HepG2 (cell line): ENCODE measurements around the gene PDE4D. TPM values are rescaled to one million over a fixed set of nuclear protein-coding genes. Genes with fewer than 3 reads are reported as not detected.

Experiments used
- ATAC-seq: fragments of 200-7000 bp; cut with Tn5 transposase; 3 replicates; pipeline ENCODE4 v1.9.1; 2020; ENCODE audit warnings: mild to moderate bottlenecking, moderate library complexity
- BruUV-seq: library from RNA; stranded (reverse); fragments of 400-500 nt; replicated peaks from 2 replicates; lab custom pipeline; 2021; lab: Mats Ljungman, UMichigan
- CTCF ChIA-PET: fragments of 300-600 bp; formaldehyde crosslinking; extraction: SDS; loops from one replicate; lab custom pipeline; 2021; ENCODE audit warnings: low total read pairs, inconsistent platforms, low intra/inter-chr PET ratio; lab: Yijun Ruan, JAX
- POLR2A ChIA-PET: fragments of 350-600 bp; sonication (Branson Sonifier 250); formaldehyde crosslinking; loops from one replicate; lab custom pipeline; 2020; ENCODE audit warnings: antibody characterized with exemption, inconsistent platforms; lab: Yijun Ruan, JAX
- DNase-seq: peaks from one replicate; pipeline ENCODE4 v3.0.0-alpha.2; 2015; ENCODE audit warnings: low spot score
- FAIRE-seq: peaks from 3 replicates; lab custom pipeline; 2011; peaks lifted over from hg19 to GRCh38; lab: Jason Lieb, UNC
- H2AFZ ChIP-seq: one replicate; pipeline ENCODE4 v1.6.1; 2011; ENCODE audit warnings: low read length, inconsistent platforms
- H3K27ac ChIP-seq: fragments of 300-600 bp; 3 replicates; pipeline ENCODE4 v1.8.0; 2011; ENCODE audit warnings: mixed run types, mild to moderate bottlenecking, mixed read lengths, low read length, inconsistent platforms; ENCODE audit not compliant: insufficient read depth; ENCODE audit errors: extremely low read length
- H3K27me3 ChIP-seq, 2 experiments: fragments of 200-600 bp in 1 of 2; 2 replicates in 1 of 2; 3 replicates in 1 of 2; pipeline versions ENCODE4 v1.6.0 to v1.8.0; 2011; ENCODE audit warnings: low read length in 2 of 2, mild to moderate bottlenecking in 2 of 2, moderate library complexity in 2 of 2, inconsistent platforms in 1 of 2; ENCODE audit not compliant: insufficient read depth in 2 of 2, control insufficient read depth in 1 of 2
- H3K36me3 ChIP-seq, 2 experiments: fragments of 200-600 bp in 1 of 2; replicated peaks in 1 of 2; 2 replicates in 1 of 2; 3 replicates in 1 of 2; pipeline versions ENCODE4 v1.5.1 to v1.8.0; 2011; ENCODE audit warnings: low read length in 2 of 2, inconsistent platforms in 1 of 2; ENCODE audit not compliant: insufficient read depth in 2 of 2, control insufficient read depth in 1 of 2
- H3K4me1 ChIP-seq: 2 replicates; pipeline ENCODE4 v1.5.1; 2012; ENCODE audit warnings: low read length, inconsistent platforms; ENCODE audit not compliant: insufficient read depth
- H3K4me2 ChIP-seq: 2 replicates; pipeline ENCODE4 v1.6.0; 2011; ENCODE audit warnings: low read depth, low read length, inconsistent platforms
- H3K4me3 ChIP-seq, 3 experiments: fragments of 200-600 bp in 1 of 3; sonication (generic), shearing (Covaris generic) in 1 of 3; replicated peaks in 1 of 3; 2 replicates each; pipeline ENCODE4 v1.5.1; 2011 to 2016; ENCODE audit warnings: low read length in 3 of 3, inconsistent platforms in 2 of 3, low read depth in 2 of 3, mild to moderate bottlenecking in 2 of 3, control low read depth in 1 of 3, mixed read lengths in 1 of 3; ENCODE audit not compliant: insufficient read depth in 1 of 3
- H3K79me2 ChIP-seq: one replicate; pipeline ENCODE4 v1.6.1; 2011; ENCODE audit warnings: low read length, inconsistent platforms; ENCODE audit not compliant: insufficient read depth
- H3K9ac ChIP-seq: 2 replicates; pipeline ENCODE4 v1.6.0; 2011; ENCODE audit warnings: mild to moderate bottlenecking, low read depth, low read length, inconsistent platforms; ENCODE audit not compliant: insufficient read depth
- H3K9me3 ChIP-seq: 2 replicates; pipeline ENCODE4 v1.5.1; 2012; ENCODE audit warnings: mild to moderate bottlenecking, low read length
- H4K20me1 ChIP-seq: 2 replicates; pipeline ENCODE4 v1.6.0; 2011; ENCODE audit warnings: inconsistent platforms, mild to moderate bottlenecking, low read length, moderate library complexity; ENCODE audit not compliant: insufficient read depth
- CCAR2 ChIP-seq: fragments of 200-400 bp; formaldehyde crosslinking; optimal IDR thresholded peaks from 2 replicates; pipeline ENCODE3; 2018; ENCODE audit warnings: low read depth, mild to moderate bottlenecking, low read length, moderate library complexity
- DPF2 ChIP-seq: sonication (generic); formaldehyde crosslinking; IDR thresholded peaks from 2 replicates; pipeline ENCODE4 v1.4.0; 2020; ENCODE audit warnings: mild to moderate bottlenecking, low read depth, missing genetic modification reagents, borderline replicate concordance
- HMGXB4 ChIP-seq, 2 experiments: sonication (generic) in 1 of 2; formaldehyde crosslinking in 1 of 2; IDR thresholded peaks; 2 replicates each; pipeline versions ENCODE4 v1.4.0 to v1.6.1; 2018 to 2020; ENCODE audit warnings: missing genetic modification reagents in 2 of 2, borderline replicate concordance in 1 of 2, low read depth in 1 of 2, mild to moderate bottlenecking in 1 of 2, missing biosample characterization in 1 of 2
- HNRNPUL1 ChIP-seq: fragments of 200-400 bp; formaldehyde crosslinking; IDR thresholded peaks from 2 replicates; pipeline ENCODE4 v1.6.1; 2017; ENCODE audit warnings: low read depth, mild to moderate bottlenecking, low read length, moderate library complexity
- HOXA7 ChIP-seq: sonication (generic); formaldehyde crosslinking; IDR thresholded peaks from 2 replicates; pipeline ENCODE4 v1.8.1; 2022; ENCODE audit warnings: mild to moderate bottlenecking, missing genetic modification reagents, moderate library complexity
- MAFF ChIP-seq: IDR thresholded peaks from 2 replicates; pipeline ENCODE4 v1.6.1; 2011; ENCODE audit warnings: low read depth, low read length, improper control_type of control experiment
- MEIS1 ChIP-seq: sonication (generic); formaldehyde crosslinking; IDR thresholded peaks from 2 replicates; pipeline ENCODE4 v1.9.0; 2021; ENCODE audit warnings: mild to moderate bottlenecking, missing genetic modification reagents, moderate library complexity, borderline replicate concordance
- NFAT5 ChIP-seq: sonication (generic); formaldehyde crosslinking; IDR thresholded peaks from 2 replicates; pipeline ENCODE4 v1.4.0; 2020; ENCODE audit warnings: missing genetic modification reagents
- ZBTB20 ChIP-seq: sonication (generic); formaldehyde crosslinking; IDR thresholded peaks from 2 replicates; pipeline ENCODE4 v1.8.1; 2023; ENCODE audit warnings: missing genetic modification reagents, low read depth, mild to moderate bottlenecking, borderline replicate concordance
- ZNF333 ChIP-seq: sonication (generic); formaldehyde crosslinking; IDR thresholded peaks from 2 replicates; pipeline ENCODE4 v1.4.0; 2020; ENCODE audit warnings: mild to moderate bottlenecking, missing genetic modification reagents, borderline replicate concordance
- ZNF382 ChIP-seq: sonication (generic); formaldehyde crosslinking; IDR thresholded peaks from 2 replicates; pipeline ENCODE4 v1.5.0; 2020; ENCODE audit warnings: missing genetic modification reagents, mild to moderate bottlenecking, borderline replicate concordance
- ZNF496 ChIP-seq: sonication (generic); formaldehyde crosslinking; IDR thresholded peaks from 2 replicates; pipeline ENCODE4 v1.8.1; 2023; ENCODE audit warnings: mild to moderate bottlenecking, moderate library complexity, missing genetic modification reagents; ENCODE audit not compliant: insufficient replicate concordance
- ZSCAN22 ChIP-seq: sonication (generic); formaldehyde crosslinking; IDR thresholded peaks from 2 replicates; pipeline ENCODE4 v1.4.0; 2020; ENCODE audit warnings: mild to moderate bottlenecking, missing genetic modification reagents
- in situ Hi-C: cut with HindIII; loops from 2 replicates; pipeline ENCODE4 v1.10.0; 2017; ENCODE audit warnings: low pct_unique_long_range_greater_than_20kb; ENCODE audit not compliant: extremely low pct_ligation_motif_present
- intact Hi-C: fragments of 100-400 bp; cut with micrococcal nuclease; formaldehyde crosslinking; loops from one replicate; pipeline ENCODE4 v1.10.0; 2022; ENCODE audit not compliant: unreplicated experiment
- polyA plus RNA-seq, 8 experiments: library from polyadenylated mRNA; depleted of rRNA in 3 of 8; stranded (reverse) in 7 of 8; unstranded in 1 of 8; fragments of >200 nt; fragmentation: Illumina TruSeq in 4 of 8; extraction: Trizol in 4 of 8; gene quantifications; 2 replicates each; pipeline versions ENCODE4 v1.2.1 to v1.2.3, GENCODE V29; 2011 to 2016; ENCODE audit warnings: low read depth in 4 of 8, missing spikeins in 1 of 8, mixed read lengths in 1 of 8; ENCODE audit not compliant: insufficient read depth in 1 of 8
- total RNA-seq, 5 experiments: library from RNA; depleted of rRNA; stranded (reverse); fragments of >200 nt; fragmentation: Illumina TruSeq; extraction: Trizol; gene quantifications; 2 replicates each; pipeline ENCODE4 v1.2.3, GENCODE V29; 2016; ENCODE audit warnings: low read depth in 1 of 5
- TF ChIP-seq, protein P1 (sequence below): sonication (generic); formaldehyde crosslinking; IDR thresholded peaks from 2 replicates; pipeline ENCODE4 v1.4.0; 2020; ENCODE audit warnings: mild to moderate bottlenecking, missing genetic modification reagents
- TF ChIP-seq, protein P2 (sequence below): fragments of 450-650 bp; IDR thresholded peaks from 2 replicates; pipeline ENCODE4 v1.6.1; 2016

The PDE4D gene
- total and polyA plus RNA-seq, 2 of the 13 experiments (the other 11 are each of a cell fraction or from before 2014, with no cell fraction given) = 7.0 to 12.2 TPM

DNA sequence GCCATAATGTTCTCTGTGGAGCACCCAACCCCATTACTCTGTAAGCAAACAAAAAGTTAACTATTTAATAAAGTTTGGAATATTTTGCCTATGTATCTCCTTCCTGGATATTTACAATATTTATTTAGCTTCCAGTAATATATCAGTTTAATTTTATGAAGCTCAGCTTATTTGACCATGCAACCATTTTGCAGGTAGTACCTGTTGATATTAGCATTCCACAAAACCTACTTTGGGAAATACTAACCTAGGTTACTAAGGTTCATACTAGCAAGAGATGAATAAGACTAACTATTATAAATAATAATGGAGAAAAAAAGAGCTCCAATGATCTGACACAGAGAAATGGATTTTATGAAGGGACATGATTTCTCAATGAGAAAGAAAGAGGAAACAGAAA is 506.4 kb downstream of the PDE4D start:
- CTCF ChIA-PET = no interaction called here
- FAIRE-seq (no peak), ATAC-seq (no peak), DNase-seq (no peak)
- no peaks in the 10 kb centered on the region for H3K79me2 ChIP-seq
- H3K4me3 ChIP-seq = no peak overlapping the region
- H3K9me3 ChIP-seq = no peaks in the 10 kb centered on the region
- no peak overlapping the region for H3K4me2 ChIP-seq
- H2AFZ ChIP-seq = no peak overlapping the region
- H3K4me1 ChIP-seq = no peaks in the 10 kb centered on the region
- H3K27me3 ChIP-seq = no peaks in the 10 kb centered on the region
- 0 out of 2 replicates have a peak, but pooled peaks cover 2% of the 10 kb centered on the region for H4K20me1 ChIP-seq
- H3K36me3 ChIP-seq = no peaks in the 10 kb centered on the region
- in situ Hi-C loops (loop anchor here (25.0 kb wide), 5 partner anchors 275 to 1275 kb away; no protein-coding TSS in a partner anchor), intact Hi-C loops (loop anchor here (5.0 to 10.0 kb wide), 3 partner anchors 110 to 998 kb away; no protein-coding TSS in a partner anchor)
- BruUV-seq = no TSS peak
- no peak overlapping the region for H3K9ac ChIP-seq
- POLR2A ChIA-PET = no interaction called here
- H3K27ac ChIP-seq = no peak overlapping the region
- TF ChIP-seq HMGXB4 (CRISPR knock-in tag; IDR thresholded peaks at IDR 0.05; ENCODE audit: borderline replicate concordance in 1 of 2, low read depth in 1 of 2) (no peak), MEIS1 (CRISPR knock-in tag) (no peak), ZBTB20 (CRISPR knock-in tag) (no peak), CCAR2 (no peak), ZNF382 (CRISPR knock-in tag) (no peak), HOXA7 (CRISPR knock-in tag) (no peak), ZNF496 (CRISPR knock-in tag) (no peak), DPF2 (CRISPR knock-in tag) (no peak), NFAT5 (CRISPR knock-in tag) (no peak), ZSCAN22 (CRISPR knock-in tag) (no peak), MAFF (no peak), HNRNPUL1 (no peak), ZNF333 (CRISPR knock-in tag) (no peak)
- TF ChIP-seq, protein P1, sequence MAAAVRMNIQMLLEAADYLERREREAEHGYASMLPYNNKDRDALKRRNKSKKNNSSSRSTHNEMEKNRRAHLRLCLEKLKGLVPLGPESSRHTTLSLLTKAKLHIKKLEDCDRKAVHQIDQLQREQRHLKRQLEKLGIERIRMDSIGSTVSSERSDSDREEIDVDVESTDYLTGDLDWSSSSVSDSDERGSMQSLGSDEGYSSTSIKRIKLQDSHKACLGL = no peak
- TF ChIP-seq, protein P2, sequence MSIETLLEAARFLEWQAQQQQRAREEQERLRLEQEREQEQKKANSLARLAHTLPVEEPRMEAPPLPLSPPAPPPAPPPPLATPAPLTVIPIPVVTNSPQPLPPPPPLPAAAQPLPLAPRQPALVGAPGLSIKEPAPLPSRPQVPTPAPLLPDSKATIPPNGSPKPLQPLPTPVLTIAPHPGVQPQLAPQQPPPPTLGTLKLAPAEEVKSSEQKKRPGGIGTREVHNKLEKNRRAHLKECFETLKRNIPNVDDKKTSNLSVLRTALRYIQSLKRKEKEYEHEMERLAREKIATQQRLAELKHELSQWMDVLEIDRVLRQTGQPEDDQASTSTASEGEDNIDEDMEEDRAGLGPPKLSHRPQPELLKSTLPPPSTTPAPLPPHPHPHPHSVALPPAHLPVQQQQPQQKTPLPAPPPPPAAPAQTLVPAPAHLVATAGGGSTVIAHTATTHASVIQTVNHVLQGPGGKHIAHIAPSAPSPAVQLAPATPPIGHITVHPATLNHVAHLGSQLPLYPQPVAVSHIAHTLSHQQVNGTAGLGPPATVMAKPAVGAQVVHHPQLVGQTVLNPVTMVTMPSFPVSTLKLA = no peak
